HG03108 (cell line): ENCODE measurements around the gene FOXM1.
A peak's percentile ranks its signal among the peaks of the same experiment; 100 is the strongest.

Source experiments
- ATAC-seq: cut with Tn5 transposase; IDR thresholded peaks from one replicate; pipeline ENCODE4 v1.9.1; 2021; ENCODE audit warnings: moderate library complexity; ENCODE audit not compliant: unreplicated experiment

FOXM1 gene

DNA sequence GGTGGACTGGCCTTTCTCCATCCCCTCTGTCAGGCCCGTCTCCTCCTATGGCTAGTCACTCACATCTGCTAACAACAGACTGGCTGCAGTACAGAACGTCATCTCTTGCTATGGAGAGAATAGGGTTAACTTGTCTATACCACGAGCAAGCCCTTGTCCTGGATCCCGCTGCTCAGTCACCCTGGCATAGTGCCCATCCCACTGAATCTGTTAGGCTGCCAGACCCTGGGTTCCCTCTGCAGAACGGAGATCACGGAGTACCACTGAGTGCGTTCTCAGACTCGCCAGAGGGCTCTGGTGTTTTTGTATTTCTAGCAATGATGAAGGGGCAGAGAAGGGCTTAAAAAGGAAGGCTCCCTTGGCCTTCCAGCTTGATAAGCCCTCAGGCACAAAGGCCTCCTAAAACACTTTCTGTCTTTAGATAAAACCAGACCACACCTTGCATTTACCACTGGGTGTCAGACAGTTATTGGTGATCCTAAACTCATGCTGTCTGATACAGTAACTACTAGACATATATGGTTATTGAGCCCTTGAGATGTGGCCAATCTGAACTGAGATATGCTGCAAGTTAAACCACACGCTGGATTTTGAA, 35.8 kb downstream of the FOXM1 start:
- no peak for ATAC-seq

DNA sequence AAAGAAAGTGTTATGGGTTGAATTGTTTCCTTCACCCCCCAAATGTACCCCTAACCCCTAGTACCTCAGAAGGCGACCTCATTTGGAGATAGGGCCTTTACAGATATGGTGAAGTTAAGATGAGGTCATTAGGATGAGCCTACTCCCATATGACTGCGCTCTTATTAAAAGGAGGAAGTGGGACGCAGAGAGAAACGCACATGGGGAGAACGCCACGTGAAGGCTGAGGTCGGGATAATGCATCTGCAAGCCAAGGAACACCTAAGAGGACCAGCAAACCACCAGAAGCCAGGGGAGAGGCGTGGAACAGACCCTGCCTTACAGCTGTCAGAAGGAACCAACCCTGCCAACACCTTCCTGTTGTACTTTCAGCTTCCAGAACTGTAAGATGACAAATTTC, 40.4 kb downstream of the FOXM1 start:
- ATAC-seq, result no peak

DNA sequence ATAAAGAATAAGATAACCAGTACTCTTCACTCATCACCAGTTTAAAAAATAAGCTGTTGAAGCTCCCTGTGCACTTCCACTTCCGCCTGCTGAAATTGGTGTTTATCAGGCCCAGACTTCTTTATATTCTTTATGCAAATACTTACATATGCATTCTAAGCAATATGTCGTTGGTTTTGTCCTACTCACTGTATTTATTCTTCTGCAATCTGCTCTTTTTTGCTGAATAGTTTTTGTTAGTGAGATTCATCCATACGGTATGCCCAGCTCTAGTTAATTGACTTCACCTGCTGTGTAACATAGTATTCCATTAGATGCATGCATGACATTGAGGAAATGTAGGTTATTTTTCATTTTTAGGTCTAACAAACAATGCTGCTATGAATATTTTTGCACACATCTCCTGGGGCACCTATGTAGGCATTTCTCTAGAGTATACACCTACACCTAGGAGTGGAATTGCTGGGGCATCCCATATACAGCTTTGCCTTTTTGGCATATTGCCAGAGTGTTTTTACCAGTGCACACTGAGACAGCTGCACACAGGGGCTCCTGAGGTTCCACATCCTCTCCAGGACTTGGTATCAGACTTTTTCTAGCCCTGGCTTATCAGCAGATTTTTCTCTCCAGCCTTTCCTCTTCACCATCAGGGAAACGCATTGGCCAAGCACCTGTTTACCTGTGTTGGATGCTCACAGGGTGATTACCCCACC, 41.1 kb downstream of the FOXM1 start:
- ATAC-seq, result no peak

DNA sequence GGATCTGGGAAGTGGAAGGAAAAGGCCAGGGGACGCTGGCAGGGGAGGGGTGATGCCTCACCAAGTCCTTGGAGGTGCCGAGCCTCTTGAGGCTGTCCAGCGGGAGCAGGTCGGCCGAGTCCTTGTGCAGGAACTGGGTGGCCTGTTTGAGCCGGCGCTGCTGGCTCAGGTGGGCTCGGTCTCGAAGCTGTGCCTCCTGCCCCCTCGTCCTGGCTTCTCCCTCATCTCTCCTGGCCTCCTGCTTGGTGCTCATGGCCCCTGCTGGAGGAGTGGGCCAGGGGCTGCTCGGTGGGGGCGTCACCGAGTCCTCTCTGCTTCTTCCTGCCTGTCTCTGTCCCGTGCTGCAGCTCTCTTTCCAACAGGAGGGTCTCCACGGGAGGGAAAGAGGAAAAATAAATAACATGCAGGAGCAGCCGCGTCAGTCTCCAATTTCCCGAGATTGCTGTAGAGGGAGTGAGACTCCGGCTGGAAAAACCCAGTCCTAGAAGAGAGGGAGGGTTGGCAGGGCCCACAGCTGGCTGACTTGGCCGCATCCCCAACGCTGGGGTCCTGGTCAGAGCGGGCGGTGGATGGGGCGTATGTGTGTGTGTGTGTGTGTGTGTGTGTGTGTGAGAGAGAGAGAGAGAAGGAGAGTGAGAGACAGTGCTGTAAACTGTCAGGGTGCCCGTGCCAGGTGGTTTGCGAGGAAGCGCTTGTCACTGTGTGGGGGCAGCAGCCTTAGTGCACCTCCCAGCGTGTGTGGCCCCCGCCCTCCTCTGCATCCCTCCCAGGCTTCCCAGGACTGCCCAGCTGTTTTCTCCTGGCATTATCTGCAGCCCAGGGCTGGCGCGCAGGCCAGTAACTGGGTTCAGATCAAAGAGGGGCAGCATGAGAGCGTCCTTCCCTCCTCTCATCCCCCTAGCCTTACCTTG, 42.1 kb downstream of the FOXM1 start, which contains the start of gene NRIP2:
TSS of gene NRIP2 (minus strand) at position 455 of the 911 bp plus-strand sequence. CDS start at position 403, 52 bp downstream.
- no peak for ATAC-seq

DNA sequence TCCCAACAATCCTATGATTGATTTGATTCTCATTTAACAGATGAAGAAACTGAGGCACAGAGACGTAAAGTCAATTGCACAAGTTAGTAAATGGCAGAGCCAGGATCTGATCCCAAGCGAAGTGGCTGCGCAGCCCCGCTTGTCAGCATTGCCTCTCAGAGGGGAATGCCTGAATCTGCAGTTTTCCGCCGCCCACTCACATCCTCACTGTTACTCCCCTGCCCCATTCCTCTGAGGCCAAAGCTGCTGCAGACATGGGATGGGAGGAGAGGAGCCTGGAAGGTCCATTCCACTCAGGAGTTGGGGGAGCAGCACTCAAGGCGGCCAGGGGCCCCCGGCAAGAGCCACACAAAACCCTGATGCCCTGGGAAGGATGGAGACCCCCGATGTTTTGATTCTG, 43.2 kb downstream of the FOXM1 start:
- no peak for ATAC-seq

DNA sequence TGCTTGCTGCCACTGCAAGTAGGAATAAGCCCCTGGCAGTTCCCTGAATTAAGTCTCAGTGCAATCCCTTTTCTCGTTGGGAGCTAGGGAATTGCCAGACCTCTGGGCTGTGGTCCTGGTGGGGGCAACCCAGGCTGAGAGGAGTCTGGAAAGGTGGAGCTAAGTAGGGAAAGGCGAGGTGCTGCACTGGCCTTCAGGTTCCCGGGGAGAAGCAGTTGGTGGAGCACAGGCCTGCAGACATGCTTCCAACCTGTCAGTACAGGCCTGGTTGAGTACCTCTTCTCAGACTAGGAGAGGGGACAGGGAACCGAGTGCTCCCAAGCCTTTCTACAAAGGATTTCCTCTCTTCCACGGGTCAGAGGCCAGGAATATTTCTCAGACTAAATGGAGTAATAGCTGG, 43.6 kb downstream of the FOXM1 start:
- no peak for ATAC-seq

DNA sequence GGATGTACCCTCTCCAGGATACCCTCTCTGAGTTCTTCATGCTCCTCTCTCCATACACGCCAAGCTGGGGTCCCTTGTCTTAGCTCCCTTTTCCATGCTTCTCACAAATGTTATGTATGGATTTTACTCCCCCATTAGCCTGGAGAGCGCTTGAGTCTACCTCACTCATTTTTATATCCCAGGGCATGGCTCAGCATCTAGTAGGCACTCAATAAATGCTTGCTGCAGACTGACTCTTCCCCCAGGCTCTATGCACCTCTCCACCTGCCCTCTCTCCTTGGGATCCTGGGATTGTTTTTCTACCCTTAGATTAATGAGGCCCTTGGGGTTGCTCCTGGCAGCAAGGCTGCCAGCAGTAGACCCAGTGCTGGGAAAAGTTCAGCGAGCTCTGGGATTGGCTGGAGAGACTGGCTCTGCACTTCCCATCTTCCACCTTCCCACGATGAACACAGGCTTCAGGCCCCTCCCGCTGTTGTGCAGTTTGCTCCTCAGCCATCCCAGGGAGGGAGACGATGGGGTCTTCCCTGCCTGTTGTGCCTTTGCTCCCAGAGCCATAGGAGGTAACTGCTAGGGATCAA, 44.3 kb downstream of the FOXM1 start:
- ATAC-seq, result no peak

DNA sequence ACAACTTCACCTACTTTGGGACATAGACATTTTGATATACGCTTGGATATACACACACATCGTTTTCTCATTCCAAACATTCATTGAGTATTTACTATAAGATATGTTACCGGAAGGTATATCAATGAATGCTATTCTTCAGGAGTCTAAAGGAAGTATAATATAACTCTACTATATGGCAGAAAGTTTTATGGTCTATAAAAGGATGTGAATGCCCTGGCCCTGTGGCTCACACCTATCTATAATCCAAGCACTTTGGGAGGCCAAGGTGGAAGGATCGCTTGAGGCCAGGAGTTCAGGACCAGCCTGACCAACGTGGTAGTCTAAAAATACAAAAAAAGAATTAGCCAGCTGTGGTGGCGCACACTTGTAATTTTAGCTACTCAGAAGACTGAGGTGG, 47.7 kb downstream of the FOXM1 start:
- ATAC-seq, result no peak

DNA sequence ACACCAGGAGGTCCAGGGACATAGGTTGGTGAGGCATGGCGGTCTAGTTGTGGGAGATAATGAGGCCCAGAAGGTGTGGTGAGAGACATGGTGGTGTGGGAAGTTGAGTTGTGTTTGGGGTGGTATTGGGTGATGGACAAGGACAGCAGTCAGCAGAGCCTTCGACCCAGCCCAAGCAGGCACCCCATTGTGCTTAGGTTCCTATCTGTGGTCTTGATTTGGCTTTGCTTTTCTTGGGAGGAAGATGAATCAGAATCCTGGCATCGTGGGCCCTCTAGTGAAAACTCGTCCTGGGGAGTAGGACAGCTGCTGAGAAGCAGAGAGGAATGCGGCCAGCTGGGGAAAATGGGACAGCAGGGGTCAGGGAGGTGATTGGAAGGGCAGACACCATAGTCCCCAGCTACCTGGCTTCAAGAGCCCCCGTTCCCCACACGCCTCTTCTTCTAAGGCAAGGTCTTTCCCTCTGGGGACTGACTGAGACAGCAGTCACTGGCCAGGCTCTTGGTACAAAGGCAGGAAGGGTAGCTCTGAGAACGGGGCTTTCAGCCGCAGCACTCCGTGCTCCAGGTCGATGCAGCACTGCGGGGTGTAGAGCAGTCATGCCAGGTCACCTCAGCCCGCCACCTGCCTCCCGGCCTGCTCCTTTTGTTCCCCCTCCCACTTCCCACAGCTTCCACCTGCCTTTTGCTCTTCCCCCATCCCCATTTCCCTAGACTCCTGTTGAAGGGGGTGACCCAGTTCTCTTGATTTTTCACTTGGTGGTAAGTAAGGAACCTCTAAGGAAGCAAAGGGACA, 50.1 kb downstream of the FOXM1 start:
- ATAC-seq, result no peak

DNA sequence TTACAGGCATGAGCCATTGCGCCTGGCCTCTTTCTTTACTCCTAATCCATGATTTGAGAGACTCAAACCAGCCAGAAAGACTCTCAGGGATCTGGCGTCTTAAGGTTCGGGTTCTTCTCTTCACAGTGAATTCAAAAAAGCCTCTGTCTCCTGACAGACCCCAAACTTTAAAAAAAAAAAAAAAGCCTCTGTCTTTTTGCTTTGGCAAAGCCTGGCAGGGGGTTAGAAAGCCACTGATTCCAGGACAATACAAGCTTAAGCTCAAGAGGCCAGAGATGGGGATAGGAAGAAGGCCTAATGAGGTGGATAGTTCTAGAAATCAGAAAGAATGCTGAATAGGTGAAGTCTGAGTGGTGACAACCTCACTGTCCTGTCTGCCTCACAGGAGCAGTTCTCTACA, 50.9 kb downstream of the FOXM1 start:
- ATAC-seq, result no peak

DNA sequence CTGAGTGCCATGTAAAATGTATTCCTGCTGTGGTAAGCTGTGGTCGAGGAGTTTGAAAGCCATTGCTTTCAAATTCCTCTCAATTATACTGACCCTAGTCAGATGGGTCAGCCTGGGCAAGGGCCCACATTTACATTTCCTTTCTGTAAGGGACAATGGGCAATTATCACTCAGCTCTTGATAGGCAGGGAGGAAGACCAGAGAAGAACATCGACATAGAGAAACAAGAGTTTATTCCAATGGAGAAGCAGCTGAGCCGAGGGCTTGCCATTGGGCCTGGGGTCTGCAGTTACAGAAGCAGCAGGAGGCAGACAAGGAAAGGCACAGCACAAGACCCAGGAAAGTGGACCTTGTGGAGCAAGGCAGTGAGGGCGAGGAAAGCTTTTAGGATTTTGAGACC, 51.8 kb downstream of the FOXM1 start:
- no peak for ATAC-seq

DNA sequence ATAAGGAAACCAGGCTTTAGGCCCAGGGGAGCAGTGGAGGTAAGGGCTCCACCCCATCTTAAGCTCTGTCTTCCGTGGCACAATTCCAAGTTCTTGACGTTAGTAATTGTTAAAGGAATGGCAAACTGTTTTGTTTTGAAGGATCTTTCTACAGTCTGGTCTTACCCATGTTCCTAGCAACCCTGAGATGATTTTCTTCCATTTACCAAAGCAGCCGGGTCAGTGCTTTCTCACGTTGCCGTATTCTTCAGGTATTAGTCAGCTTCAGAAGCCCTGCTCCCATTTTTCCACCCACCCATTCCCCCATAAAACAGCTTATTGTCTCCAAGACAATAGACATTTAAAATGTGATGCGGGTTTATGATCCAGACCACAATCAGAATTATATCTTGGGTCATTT, 52.4 kb downstream of the FOXM1 start:
- ATAC-seq, result no peak

DNA sequence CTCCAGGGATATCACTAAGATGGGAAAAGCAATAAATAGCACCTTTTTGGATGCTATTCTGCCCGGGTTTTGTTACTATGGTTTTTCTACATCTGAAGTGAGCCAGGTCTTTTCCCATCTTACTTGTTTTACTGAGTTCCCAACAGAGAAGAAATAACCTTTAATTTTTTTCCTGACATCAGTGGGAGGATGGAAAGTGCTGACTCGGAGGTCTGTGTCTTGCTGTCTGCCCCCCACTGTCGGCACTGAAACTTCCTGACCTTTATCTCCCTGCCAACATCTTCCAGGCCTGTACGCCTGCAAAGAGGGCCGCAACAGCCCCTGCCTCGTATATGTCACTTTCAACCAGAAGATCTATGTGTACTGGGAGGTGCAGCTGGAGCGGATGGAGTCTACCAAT, 53.5 kb downstream of the FOXM1 start:
- no peak for ATAC-seq

DNA sequence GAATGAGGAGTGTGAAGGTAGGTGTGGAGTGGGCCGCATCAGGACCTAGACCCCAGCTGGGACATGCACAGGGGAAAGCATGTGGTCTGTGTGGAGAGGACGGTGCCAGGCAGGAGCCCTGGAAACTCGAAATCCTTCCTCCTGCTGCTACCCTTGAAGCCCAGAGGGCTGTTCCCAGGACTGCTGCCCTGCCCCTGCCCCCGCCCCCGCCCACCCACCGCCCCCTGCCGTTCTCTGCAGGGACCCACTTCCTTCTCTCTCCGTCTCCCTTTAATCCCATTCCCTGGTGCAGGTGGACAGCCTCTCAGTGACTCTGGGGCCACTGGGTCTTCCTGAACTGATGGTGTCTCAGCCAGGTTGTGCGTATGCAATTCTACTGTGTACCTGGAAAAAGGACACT, 56.5 kb downstream of the FOXM1 start:
- ATAC-seq, result no peak

DNA sequence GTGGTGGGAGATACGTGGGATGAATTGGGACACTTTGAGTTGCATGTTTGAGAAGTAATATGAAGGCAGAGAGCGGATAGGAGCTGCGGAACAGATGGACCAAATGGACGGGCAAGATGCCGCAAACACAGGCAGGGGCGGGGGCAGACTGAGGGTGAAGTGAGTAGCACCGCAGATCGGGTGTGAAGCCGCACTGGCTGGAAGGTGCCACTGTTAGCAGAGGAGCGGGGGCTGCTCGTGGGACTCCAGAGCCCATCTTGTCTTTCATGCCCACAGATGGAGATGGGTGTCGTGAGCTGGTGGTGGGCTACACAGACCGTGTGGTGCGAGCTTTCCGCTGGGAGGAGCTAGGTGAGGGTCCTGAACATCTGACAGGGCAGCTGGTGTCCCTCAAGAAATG, 57.2 kb downstream of the FOXM1 start:
- ATAC-seq, result no peak

DNA sequence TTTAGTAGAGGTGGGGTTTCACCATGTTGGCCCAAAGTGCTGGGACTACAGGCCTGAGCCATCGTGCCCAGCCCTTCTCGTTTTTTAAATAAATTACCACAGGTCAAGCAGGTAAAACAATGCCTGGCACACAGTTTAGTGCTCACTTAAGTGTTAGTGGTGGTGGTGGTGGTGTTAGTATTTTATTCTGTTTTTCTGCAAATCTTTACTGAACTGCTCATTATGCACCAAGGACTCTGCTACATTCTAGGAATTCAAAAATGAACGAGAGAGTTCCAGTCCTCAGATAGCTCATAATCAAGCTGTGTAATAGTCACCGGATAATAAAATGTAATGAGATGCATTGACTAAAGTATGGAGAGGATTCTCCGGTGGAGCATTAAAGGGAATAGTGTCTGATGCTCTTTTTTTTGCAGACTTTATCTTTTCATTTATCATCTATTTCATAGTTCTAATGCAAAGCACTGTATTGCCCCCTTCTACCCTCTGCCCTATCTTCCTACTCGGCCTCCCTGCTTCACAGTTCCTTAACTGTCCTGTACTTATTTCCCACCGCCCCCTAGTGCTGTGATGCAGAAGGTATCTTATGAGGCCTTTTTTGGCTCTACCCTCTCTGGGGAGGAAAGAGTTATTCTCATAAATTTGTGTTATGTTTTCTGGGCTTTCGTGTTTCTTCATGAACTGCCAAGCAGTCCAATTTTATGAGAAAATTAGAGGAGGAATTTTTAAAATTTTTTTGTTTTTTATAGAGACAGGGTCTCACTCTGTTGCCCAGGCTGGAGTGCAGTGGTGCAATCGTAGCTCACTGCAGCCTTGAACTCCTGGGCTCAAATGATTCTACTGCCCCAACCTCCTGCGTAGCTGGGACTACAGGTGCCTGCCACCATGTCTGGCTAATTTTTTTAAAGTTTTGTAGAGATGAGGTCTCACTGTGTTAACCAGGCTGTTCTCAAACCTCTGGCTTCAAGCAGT, 63.5 kb downstream of the FOXM1 start:
- ATAC-seq, result peak; percentile 36

DNA sequence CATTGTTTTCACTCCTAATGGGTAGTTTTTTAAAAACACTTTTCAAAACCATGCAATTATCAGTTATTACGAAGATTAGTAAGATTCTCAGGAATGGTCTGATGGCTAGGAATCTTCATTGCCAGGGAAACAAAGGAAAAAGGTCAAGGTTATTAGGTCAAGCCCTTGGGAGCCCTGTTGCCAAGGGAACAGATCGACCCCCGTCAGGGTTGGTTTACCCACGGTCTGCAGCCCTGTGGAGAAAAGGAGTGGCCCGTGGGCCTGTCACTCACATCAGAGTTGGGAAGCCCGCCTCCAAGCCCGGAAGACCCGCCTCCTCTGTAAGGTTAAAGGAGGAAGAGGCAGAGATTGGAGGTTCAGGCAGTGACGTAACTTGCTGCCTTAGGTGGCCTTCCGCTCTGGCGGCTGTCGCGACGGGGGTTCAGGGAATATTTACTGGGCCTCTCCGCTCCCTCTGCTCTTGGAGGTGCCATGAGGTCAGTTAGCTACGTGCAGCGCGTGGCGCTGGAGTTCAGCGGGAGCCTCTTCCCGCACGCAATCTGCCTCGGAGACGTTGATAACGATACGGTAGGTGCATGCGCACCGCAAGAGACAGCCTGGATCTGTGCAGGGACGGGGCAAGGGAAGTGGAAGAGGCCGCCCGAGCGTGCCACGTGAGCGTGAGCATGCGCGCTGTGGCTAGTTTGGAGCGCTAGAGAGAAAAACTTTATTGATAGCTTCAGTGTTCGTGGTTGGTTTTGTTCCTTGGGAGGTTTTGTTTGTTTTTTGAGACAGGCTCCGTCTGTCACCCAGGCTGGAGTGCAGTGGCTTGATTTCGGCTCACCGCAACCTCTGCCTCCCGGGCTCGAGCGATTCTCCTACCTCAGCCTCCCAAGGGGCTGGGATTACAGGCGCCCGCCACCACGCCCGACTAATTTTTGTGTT, 64.4 kb downstream of the FOXM1 start, which contains the start of gene ITFG2:
TSS of gene ITFG2 (plus strand) at position 379 of the 924 bp plus-strand sequence. CDS start at position 472, 93 bp downstream.
- peak; percentile 95 for ATAC-seq

DNA sequence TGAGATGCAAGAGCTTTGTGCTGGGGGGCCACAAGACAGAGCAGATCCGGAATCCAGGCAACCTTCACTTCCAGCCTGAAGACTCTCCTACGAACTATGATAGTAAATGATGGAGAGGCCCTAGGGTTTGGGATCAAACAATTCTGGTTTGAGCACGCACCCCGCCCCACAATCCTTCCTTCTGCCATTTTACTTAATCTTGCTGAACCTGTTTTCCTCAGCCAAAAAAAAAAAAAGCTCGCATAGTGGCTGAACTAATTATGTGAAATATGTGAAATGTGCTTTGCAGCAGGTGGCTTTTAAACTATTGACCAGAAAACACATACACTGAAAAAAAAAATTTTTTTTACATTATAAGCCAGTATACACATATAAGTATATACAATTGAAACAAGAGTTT, 65.2 kb downstream of the FOXM1 start:
- no peak for ATAC-seq
